Activated naive CD4-positive, alpha-beta T cell treated with anti-CD3 and anti-CD28 coated beads, Interleukin-2, amount 50 U/mL, for 72 hours (primary cell): ENCODE measurements around the gene DCLRE1A. TPM values are rescaled to one million over a fixed set of nuclear protein-coding genes. Genes with fewer than 3 reads are reported as not detected.
"Not testable (repeated sequence)": the region's sequence is repeated elsewhere in the genome, so short reads cannot be mapped to it uniquely, and the experiment has no call there.

Source experiments
- ATAC-seq, 2 donors: fragments of 150-1000 bp; cut with Tn5 transposase; 2 replicates each; pipeline ENCODE4 v1.10.0; 2021; ENCODE audit warnings: mild to moderate bottlenecking in 2 of 2, moderate library complexity in 2 of 2
- DNase-seq, 2 donors: peaks; one replicate each; pipeline ENCODE4 v3.0.0; 2021 to 2022; ENCODE audit warnings: low spot score in 2 of 2
- H3K27ac Mint-ChIP-seq, 2 donors: one replicate each; pipeline ENCODE4 v1.8.0; 2022; ENCODE audit warnings: mild to moderate bottlenecking in 2 of 2, mixed read lengths in 2 of 2
- H3K36me3 Mint-ChIP-seq, 2 donors: one replicate each; pipeline ENCODE4 v1.8.0; 2022; ENCODE audit warnings: mixed read lengths in 2 of 2
- H3K9me3 Mint-ChIP-seq, 2 donors: one replicate each; pipeline ENCODE4 v1.8.0; 2022; ENCODE audit warnings: mixed read lengths in 2 of 2
- total RNA-seq, 2 donors: library from RNA; stranded (reverse); gene quantifications; one replicate each; pipeline ENCODE4 v1.2.3, GENCODE V29; 2022

Gene DCLRE1A
- total RNA-seq, 2 donors from 2014 or later = 2.6 to 13.6 TPM

- Mint-ChIP-seq H3K27ac (no peak overlapping the region), H3K9me3 (no peaks in the 10 kb centered on the region), H3K36me3 (no peaks in the 10 kb centered on the region)
- DNase-seq (no peak), ATAC-seq (no peak)
Measured at GRCh38 chr10:113823389-113823788, 30.5 kb downstream of the DCLRE1A start.

DNA sequence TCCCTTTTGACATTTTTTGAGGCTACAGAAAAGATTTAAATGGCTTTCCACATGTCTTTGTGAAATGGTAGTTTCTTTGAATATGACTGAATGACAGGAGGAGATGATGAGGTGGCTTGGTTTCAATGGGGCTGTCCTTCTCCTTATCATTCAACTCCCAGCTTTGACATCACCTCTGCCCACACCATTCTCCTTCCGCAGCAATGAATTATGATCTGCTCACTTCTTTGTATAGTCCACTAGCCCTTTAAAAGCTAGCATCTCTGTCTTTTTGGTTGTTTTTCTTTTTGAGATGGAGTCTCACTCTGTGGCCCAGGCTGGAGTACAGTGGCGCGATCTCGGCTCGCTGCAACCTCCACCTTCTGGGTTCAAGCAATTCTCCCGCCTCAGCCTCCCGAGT, 31.7 kb downstream of the DCLRE1A start:
- no peak for ATAC-seq
- Mint-ChIP-seq H3K27ac (no peak overlapping the region), H3K36me3 (no peaks in the 10 kb centered on the region), H3K9me3 (no peaks in the 10 kb centered on the region)
- no peak for DNase-seq

DNA sequence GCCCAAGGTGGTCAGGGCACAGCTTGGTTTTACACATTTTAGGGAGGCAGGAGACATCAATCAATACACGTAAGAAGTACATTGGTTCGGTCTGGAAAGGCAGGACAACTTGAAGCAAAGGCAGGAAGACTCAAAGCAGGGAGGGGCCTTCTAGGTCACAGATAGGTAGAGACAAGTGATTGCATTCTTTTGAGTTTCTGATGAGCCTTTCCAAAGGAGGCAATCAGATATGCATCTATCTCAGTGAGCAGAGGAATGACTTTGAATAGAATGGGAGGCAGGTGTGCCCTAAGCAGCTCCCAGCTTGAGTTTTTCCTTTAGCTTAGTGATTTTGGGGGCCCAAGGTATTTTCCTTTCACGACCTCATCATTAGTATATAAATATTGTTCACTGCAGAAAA, 32.6 kb downstream of the DCLRE1A start:
- not testable (repeated sequence) for ATAC-seq, H3K27ac Mint-ChIP-seq, H3K36me3 Mint-ChIP-seq, DNase-seq, H3K9me3 Mint-ChIP-seq

GRCh38 chr10:113820507-113820906, 33.4 kb downstream of the DCLRE1A start:
- no peaks in the 10 kb centered on the region for H3K36me3 Mint-ChIP-seq
- H3K9me3 Mint-ChIP-seq = no peaks in the 10 kb centered on the region
- DNase-seq (no peak), ATAC-seq (no peak)
- no peak overlapping the region for H3K27ac Mint-ChIP-seq

DNA sequence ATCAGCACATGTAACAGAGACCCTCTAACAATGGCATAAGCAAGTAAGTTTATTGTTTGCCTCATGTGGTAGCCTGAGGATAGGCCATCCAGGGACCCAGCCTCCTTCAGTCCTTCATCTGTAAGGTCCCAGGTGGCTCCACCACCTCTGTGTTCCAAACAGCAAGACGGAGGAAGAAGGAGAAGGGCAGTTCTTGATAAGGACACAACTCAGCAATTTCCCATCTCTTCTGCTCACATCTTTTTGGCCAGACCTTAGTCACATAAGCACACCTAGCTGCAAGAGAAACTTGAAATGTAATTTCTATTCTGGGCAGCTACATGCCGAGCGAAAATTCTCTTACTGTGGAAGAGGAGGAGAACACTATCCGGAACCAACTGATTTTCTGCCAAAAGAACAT, 33.9 kb downstream of the DCLRE1A start:
- DNase-seq (no peak), ATAC-seq (no peak)
- Mint-ChIP-seq H3K9me3 (no peaks in the 10 kb centered on the region), H3K27ac (no peak overlapping the region), H3K36me3 (no peaks in the 10 kb centered on the region)

DNA sequence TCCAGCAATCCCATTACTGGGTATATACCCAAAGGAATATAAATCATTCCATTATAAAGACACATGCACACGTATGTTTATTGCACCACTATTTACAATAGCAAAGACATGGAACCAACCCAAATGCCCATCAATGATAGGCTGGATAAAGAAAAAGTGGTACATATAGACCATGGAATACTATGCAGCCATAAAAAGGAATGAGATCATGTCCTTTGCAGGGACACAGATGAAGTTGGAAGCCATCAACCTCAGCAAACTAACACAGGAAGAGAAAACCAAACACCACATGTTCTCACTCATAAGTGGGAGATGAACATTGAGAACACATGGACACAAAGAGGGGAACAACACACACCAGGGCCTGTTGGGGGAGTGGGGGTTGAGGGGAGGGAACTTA, 39.2 kb downstream of the DCLRE1A start:
- not testable (repeated sequence) for DNase-seq, ATAC-seq, H3K36me3 Mint-ChIP-seq, H3K27ac Mint-ChIP-seq, H3K9me3 Mint-ChIP-seq

GRCh38 chr10:113808168-113808567, 45.7 kb downstream of the DCLRE1A start:
- peaks cover 0 to 8% of the 10 kb centered on the region in 2 donors for H3K36me3 Mint-ChIP-seq
- ATAC-seq = no peak
- H3K27ac Mint-ChIP-seq = no peak overlapping the region
- H3K9me3 Mint-ChIP-seq = peaks cover 0 to 6% of the 10 kb centered on the region in 2 donors
- DNase-seq = no peak

DNA sequence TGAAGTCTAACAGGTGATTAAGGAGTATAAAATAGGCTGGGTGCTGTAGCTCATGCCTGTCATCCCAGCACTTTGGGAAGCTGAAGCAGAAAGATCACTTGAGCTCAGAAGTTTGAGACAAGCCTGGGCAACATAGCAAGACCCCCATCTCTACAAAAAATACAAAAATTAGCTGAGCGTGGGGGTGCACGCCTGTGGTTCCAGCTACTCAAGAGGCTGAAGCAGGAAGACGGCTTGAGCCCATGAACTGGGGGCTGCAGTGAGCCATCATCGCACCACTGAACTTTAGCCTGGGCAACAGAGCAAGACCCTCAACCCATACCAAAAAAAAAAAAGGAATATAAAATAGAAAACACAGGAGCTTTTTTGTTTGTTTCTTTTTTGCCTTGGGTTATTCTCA, 47.4 kb downstream of the DCLRE1A start:
- peaks cover 0 to 4% of the 10 kb centered on the region in 2 donors for H3K36me3 Mint-ChIP-seq
- DNase-seq (no peak), ATAC-seq (no peak)
- H3K9me3 Mint-ChIP-seq = no peaks in the 10 kb centered on the region
- no peak overlapping the region for H3K27ac Mint-ChIP-seq

DNA sequence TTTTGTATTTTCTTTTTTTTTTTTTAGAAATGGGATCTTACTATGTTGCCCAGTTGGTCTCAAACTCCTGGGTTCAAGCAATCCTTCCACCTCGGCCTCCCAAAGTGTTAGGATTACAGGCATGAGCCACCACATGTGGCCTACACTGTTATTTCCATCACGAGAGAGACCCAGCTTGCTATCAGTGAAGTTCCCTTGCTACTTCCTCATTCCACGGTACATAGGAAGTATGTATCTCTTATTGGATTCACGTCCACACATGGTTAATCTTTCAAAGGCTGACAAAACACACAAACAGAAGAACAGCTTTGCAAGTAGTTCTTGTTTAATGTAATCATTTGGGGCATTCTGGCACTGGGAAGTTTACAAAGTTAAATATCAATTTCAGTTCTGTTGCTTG, 50.9 kb downstream of the DCLRE1A start:
- Mint-ChIP-seq H3K36me3 (no peaks in the 10 kb centered on the region), H3K27ac (no peak overlapping the region), H3K9me3 (no peaks in the 10 kb centered on the region)
- no peak for ATAC-seq
- DNase-seq = no peak

DNA sequence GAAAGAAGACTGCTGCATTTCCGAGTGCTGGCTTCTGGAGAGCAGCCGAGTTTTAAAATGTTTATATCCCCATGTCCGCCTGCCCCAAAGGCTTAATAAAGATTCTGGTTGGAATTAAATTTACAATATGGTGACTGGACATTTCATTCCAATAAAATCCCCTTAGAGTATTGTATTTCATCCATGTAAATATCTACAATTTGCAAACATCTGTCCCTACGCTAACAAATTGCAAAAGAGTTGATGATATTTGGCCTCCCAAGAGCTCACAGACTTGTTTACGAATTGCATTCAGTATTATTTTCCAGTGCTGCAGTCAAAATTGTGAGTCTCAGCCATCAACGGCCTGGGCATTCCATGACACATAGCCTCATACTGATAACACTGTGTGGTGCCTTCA, 52.3 kb downstream of the DCLRE1A start:
- Mint-ChIP-seq H3K9me3 (no peaks in the 10 kb centered on the region), H3K27ac (no peak overlapping the region), H3K36me3 (no peaks in the 10 kb centered on the region)
- ATAC-seq (no peak), DNase-seq (no peak)

- Mint-ChIP-seq H3K36me3 (no peaks in the 10 kb centered on the region), H3K9me3 (no peaks in the 10 kb centered on the region), H3K27ac (no peak overlapping the region)
- ATAC-seq (no peak), DNase-seq (no peak)
Measured at GRCh38 chr10:113791691-113792090, 62.2 kb downstream of the DCLRE1A start.

GRCh38 chr10:113788604-113789083, 65.2 kb downstream of the DCLRE1A start:
- DNase-seq (no peak), ATAC-seq (peak in 1 of 2 donors; percentile 34)
- Mint-ChIP-seq H3K9me3 (no peaks in the 10 kb centered on the region), H3K27ac (no peak overlapping the region), H3K36me3 (no peaks in the 10 kb centered on the region)

Other genes with a start within 250 kb of the DCLRE1A start
- not detected for gene NRAP, start 190.0 kb downstream of the DCLRE1A start, total RNA-seq
- 10 to 100 TPM in 1 of 2 donors, 1 to 10 TPM in 1; 8.5 to 10.6 TPM for gene CASP7, start 174.2 kb downstream of the DCLRE1A start, total RNA-seq
- gene PLEKHS1, start 102.4 kb downstream of the DCLRE1A start, total RNA-seq = not detected
- gene NHLRC2, start 579 bp upstream of the DCLRE1A start, total RNA-seq = 10 to 100 TPM in 1 of 2 donors, 1 to 10 TPM in 1; 7.4 to 23.0 TPM
- not detected for gene ADRB1, start 189.8 kb upstream of the DCLRE1A start, total RNA-seq